Measurements from ENCODE around the gene LPAR2.

GRCh38 chr19:19651076-19651475 lies 23.1 kb upstream of the LPAR2 start:
- TF ChIP-seq CTCF (IDR thresholded peaks at IDR 0.05): no peak
- TF ChIP-seq KDM1A (IDR thresholded peaks at IDR 0.05; ENCODE audit: low read depth): no peak
- TF ChIP-seq FOXS1 (CRISPR knock-in tag; IDR thresholded peaks at IDR 0.05): no peak

All from A549 (cell line).